T-helper 2 cell (primary cell): ENCODE data around the gene ERGIC1.
"Not testable (repeated sequence)": the region's sequence is repeated elsewhere in the genome, so short reads cannot be mapped to it uniquely, and the experiment has no call there.

ENCODE experiments used
- DNase-seq, 5 experiments: peaks; one replicate each; pipeline versions ENCODE4 v3.0.0 to v3.0.0-alpha.2; 2012 to 2022

The ERGIC1 gene

GRCh38 chr5:172800088-172800551 lies 33.9 kb upstream of the ERGIC1 start:
- no peak for DNase-seq

GRCh38 chr5:172801179-172801671 lies 32.8 kb upstream of the ERGIC1 start:
- DNase-seq, result no peak

DNA sequence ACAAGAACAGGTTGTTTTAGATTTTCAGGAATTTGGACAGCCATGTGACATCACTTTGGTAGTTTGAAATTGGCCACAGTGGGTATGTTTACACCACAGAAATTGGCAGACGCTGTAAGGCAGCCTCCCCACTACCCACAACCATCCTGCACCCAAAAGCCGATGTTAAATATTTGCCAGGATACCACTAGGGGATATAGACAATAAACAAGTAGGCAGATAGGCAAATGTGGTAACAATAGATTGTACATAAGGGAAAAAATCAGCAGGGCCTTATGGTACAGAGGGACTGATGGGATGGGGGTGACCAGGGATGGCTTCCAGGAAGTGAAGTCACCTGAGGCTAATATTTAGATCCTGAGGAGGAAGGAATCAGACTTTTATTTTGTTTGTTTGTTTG lies 31.9 kb upstream of the ERGIC1 start:
- DNase-seq, result no peak

- no peak for DNase-seq
Observed at GRCh38 chr5:172802567-172803176, 31.4 kb upstream of the ERGIC1 start.

- DNase-seq, result no peak
Observed at GRCh38 chr5:172805018-172805683, 28.9 kb upstream of the ERGIC1 start.

DNA sequence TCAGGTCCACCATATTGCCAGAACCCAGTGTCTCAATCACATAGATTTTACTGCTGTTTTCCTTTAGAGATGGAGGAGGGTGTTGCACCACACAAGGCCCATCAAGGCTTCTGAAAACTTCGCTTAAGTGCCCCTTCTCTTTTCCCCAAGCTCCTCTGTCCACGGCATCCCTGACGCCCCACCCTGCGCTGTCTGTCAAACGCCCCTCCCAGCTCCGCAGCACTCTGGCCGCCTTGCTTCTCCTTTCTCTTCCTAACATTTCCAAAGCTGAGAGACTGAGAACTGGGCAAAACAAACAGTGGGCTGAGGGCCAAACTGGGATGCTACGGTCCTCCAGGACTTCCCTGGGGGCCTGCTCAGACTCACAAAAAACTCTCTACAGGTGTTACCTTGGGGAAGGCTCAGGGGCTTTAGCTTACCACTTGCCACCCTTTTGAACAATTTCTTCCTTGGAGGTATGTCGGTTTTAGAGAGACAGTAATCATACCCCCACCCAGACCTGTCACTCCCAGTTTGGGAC lies 28.3 kb upstream of the ERGIC1 start:
- DNase-seq, result no peak

- peak; percentile 46 to 94 (median 79) for DNase-seq
Observed at GRCh38 chr5:172806897-172807672, 27.0 kb upstream of the ERGIC1 start.

DNA sequence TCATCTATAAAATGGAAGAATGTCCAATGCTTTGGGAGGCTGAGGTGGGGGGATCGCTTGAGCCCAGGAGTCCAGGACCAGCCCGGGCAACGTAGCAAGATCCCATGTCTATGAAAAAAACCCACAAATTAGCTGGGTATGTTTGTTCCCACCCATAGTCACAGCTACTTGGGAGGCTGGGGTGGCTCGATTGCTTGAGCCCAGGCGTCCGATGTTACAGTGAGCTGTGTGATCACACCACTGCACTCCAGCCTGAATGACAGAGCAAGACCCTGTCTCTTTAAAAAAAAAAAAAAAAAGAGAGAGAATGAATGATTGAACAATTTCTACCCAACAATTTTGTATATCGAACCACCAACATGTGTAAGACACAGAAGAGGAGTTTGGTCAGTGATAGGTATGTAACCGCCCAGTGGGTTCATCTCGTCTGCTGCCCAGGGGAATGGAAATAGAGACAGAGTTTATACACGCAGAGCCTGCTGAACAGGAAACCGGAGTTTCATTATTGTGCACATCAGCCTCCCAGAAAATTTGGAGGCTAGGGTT lies 26.2 kb upstream of the ERGIC1 start:
- no peak for DNase-seq

GRCh38 chr5:172809774-172810173 lies 24.3 kb upstream of the ERGIC1 start:
- no peak for DNase-seq

DNA sequence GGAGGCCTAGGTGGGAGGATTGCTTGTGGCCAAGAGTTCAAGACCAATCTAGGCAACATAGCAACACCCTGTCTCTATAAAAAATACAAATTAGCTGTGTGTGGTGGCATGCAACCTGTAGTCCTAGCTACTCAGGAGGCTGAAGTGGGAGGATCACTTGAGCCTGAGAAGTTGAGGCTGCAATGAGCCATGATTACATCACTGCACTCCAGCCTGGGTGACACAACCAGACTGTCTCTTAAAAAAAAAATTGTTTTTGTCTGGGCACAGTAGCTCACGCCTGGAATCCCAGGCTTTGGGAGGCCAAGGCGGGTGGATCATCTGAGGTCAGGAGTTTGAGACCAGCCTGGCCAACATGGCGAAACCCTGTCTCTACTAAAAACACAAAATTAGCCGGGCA lies 23.1 kb upstream of the ERGIC1 start:
- DNase-seq, result not testable (repeated sequence)

DNA sequence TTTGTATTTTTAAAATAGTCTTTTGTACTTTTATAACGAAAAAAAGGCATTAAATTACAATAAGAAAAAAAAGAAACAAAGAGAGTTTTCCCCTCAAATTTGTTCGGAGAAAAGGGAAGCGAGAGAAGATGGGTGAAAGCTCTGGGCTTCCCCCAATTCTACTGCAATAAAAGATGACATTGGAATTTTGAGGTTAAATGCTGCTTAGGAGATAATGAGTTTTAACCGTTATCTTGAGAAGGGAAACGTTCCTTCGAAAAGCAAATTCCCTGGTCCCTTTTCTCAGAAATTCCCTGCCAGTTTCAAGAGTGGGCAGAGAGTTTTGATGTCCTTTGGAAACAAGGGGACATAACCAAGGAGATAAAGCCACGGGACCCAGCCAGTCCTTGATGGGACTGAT lies 18.4 kb upstream of the ERGIC1 start:
- DNase-seq, result no peak

- DNase-seq, result no peak
Observed at GRCh38 chr5:172816925-172817562, 17.0 kb upstream of the ERGIC1 start.

DNA sequence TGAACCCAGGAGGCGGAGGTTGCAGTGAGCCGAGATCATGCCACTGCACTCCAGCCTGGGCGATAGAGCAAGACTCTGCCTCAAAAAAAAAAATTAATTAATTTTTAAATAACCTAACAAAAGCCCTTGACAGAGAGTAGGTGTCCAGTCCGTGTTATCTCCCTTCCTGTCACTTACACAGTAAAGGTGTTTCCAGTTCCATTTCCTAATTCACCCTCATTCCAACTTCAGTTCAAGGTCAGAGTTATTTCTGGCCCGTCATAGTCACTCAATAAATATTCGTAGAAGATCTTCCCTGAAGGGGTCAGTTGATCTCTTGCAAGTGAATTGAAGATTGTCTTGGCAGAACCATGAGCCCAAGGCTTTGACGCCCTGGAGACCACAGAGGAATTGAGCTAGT lies 16.4 kb upstream of the ERGIC1 start:
- no peak for DNase-seq

- no peak for DNase-seq
Observed at GRCh38 chr5:172818081-172818480, 16.0 kb upstream of the ERGIC1 start.

GRCh38 chr5:172819569-172819968 lies 14.5 kb upstream of the ERGIC1 start:
- DNase-seq, result no peak

GRCh38 chr5:172820046-172820767 lies 13.8 kb upstream of the ERGIC1 start:
- peak in 1 of 5 experiments; percentile 17 for DNase-seq

- DNase-seq, result no peak
Observed at GRCh38 chr5:172821340-172821985, 12.6 kb upstream of the ERGIC1 start.

DNA sequence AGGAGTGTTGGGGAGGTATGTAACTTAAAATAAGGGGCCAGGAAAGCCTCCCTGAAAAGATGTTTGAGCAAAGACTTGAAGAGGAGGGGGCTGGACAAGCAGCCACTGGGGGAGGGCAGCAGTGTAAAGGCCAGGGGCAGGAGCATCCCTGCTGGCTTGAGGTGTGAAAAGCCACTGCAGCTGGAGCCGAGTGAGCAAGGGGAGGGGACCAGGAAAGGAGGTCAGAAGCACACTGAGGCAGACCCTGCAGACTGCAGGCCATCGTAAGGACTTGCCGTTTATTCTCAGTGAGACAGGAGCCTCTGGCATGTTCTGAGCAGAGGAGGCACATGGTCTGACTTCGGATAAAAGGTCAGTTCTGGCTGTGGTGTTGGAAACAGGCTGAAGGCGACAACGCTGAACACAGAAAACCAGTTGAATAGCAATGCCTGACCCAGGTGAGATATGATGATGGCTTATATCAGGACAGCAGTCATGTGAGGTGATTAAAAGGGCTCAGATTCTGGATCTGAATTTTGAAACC lies 10.2 kb upstream of the ERGIC1 start:
- no peak for DNase-seq

GRCh38 chr5:172825610-172826204 lies 8.3 kb upstream of the ERGIC1 start:
- DNase-seq, result no peak

DNA sequence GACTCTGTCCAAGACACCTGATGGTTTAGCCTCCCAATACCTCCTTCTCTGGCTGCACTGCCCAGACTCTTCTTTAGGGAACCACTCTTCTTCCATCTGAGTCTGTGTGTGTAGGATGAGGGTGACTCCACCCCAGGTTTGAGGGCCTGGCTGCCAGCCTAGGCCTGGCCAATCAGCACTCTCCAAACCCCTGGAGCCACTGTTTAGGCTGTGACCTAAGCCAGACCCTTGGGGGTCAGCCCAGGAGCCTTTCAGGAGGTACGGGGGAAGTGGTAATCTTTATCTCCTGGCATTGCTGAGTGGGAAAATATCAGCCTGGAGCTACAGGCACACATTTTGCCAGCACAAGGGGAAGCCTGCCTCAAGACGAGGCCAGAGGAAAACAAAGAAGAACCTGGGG lies 6.2 kb upstream of the ERGIC1 start:
- DNase-seq, result no peak
